HG03045 (cell line): ENCODE data around the gene DOHH.
A peak's percentile ranks its signal among the peaks of the same experiment; 100 is the strongest.
"Not testable (repeated sequence)": the region's sequence is repeated elsewhere in the genome, so short reads cannot be mapped to it uniquely, and the experiment has no call there.

Source experiments
- ATAC-seq: cut with Tn5 transposase; IDR thresholded peaks from one replicate; pipeline ENCODE4 v1.9.1; 2021; ENCODE audit warnings: mild to moderate bottlenecking, moderate library complexity; ENCODE audit not compliant: unreplicated experiment

The DOHH gene

DNA sequence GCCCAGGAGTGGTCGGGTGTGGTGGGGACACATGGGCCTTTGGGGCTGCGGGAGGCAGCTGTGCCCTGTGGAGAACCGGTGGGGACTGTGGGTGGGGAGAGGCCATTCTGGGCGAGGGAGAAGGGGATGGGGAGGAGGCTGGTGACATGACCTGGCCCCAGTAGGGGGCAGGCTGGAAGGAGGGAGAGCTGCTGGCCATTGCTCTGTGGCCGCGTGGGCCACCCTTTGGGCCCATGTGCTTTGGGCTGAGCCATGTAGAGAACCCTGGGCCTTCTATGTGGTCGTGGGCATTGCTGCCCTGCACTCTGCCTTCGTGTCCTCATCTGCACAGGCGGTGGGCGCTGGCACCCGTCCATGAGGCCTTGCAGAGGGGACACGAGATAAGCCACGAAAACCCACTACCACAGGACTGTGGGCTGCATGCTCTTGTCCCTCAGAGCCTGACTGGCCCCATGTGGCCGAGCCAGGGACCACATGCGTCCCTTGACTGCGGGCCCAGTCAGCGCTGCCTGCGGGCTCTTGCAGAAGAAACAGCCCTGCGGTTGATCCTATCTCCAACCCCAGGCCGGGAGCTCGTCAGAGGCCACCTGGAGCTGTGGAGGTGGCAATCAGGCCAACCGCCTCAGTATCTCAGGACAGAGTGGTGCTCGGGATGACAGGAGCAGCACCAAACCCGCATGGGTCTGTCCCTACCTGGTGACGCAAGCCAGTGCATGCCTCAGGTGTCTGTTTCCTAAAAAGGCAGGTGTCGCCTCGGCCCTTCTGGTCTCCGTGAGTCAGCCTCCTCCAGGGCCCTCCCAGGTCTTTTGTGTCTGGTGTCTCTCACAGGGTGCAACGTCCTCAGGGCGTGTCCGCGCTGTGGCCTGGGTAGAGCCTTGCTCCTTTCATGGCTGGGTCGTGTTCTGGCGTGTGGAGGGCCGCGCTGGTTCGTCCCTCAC, 20.0 kb upstream of the DOHH start:
- ATAC-seq, result no peak

DNA sequence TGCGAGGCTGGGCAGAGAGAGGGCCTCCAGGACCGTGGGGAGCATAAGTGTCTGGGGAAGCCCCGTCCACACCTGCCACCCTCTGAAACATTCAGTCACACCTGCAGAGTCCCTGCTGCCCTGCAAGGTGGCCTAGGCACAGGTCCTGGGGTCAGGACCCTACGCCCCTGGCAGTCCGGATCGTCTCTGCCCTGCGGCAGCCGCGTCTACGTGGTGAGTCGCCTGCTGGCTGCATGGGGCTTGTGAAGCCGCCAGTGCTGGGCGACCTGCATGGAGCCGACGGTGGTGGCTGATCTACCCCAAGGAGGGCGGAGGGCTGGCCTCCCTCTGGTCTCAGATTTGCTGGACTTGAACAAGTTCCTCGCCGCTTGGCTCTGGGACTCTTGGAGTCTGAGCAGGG, 18.7 kb upstream of the DOHH start:
- no peak for ATAC-seq

DNA sequence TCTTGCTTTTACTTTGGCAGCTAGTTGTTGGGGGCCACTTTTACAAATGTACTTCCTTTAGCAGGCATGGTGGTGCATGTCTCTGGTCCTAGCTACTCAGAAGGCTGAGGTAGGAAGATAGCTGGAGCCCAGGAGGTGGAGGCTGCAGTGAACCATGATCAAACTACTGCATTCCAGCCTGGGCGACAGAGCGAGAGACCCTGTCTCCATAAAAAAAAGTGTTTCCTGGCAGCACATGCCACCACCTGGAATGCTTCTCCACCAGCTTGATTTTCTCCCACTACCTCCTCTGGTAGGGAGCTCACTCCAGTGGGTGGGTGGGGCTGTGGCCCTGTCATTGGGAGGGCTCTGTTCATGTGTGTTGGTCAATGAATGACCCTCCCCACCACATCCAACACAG, 18.2 kb upstream of the DOHH start:
- ATAC-seq, result no peak

GRCh38 chr19:3518255-3518654, 17.8 kb upstream of the DOHH start:
- ATAC-seq, result no peak

GRCh38 chr19:3517638-3518037, 17.2 kb upstream of the DOHH start:
- ATAC-seq, result no peak

DNA sequence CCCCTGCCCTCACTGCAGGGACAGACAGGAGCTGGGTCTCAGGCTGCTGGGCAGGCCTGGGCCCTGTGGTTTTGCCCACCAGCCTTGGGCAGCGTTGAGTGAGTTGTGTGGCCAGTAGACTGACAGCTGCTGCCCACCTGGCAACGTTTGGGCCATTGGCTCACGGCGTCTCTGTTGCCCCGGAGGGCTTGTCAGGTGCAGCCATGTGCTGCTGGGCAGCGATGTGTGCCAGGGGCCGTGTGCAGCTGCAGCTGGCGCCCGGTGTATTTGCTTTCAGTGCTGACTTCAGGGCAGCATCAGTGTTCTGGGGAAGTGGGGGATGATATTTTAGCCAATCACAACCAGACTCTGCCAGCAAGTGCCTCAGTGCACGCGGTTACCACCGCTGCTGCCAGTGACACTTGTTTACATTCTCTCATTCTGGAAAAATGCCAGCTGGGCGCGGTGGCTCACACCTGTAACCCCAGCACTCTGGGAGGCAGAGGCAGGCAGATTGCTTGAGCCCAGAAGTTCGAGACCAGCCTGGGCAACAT, 16.3 kb upstream of the DOHH start:
- ATAC-seq, result no peak

DNA sequence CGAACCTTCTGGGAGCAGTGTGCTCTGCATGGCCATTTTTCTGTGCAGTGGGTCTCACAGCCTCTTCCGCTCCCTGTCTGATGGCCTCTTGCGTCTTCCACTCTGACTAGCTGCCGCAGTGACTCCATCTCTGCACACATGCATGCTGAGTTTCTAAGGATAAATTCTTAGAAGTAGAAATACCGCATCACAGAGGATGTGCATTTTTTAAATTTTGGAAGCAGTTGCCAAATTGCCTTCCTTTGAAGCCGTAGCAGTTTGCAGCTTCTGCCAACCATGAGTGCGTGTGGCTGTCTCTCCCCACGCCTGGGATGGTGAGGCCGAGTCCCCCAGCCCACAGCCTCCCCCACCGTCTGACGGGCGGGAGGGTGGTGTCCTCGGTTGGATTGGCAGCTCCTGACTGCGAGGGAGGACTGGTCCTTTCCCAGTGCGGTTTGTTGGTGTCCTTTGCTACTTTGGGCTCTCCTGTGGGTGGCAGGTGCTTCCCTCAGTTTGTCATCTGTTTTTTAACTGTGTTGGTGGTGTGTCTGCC, 15.5 kb upstream of the DOHH start:
- ATAC-seq, result no peak

GRCh38 chr19:3514930-3515329, 14.5 kb upstream of the DOHH start:
- ATAC-seq, result no peak

- no peak for ATAC-seq
These were observed 13.0 kb upstream of the DOHH start for GRCh38 chr19:3513229-3514140.

DNA sequence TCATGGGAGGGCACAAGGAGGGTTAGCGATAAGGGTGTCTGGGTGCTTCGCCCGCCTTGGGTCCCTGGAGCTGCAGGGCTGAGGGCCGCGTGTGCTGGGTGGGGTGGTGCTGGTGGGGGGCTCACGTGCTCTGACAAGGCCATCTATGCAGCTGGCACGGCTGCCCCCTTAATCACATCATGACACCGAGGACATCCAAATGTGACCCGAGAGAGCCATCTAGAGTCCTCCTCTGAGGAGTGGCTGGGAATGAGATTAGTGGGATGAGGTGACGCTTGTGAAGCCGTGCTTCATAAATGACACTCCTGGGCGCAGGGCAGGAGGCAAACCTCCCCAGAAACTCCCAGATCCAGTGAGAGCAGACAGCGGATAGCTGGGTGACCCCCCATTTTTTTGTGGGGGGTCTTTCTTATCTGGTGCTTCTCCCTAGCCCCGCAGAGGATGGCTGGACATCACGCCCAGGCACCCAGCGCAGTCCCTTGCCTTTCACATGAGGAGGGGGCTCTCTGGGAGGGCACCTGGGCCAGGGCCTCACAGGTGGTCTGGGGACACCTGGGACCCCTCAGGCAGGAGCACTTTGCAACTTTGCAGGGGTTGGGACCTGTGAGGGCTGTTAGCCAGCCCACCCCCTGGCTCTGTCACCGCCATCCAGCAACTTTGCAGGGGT, 12.2 kb upstream of the DOHH start:
- no peak for ATAC-seq

DNA sequence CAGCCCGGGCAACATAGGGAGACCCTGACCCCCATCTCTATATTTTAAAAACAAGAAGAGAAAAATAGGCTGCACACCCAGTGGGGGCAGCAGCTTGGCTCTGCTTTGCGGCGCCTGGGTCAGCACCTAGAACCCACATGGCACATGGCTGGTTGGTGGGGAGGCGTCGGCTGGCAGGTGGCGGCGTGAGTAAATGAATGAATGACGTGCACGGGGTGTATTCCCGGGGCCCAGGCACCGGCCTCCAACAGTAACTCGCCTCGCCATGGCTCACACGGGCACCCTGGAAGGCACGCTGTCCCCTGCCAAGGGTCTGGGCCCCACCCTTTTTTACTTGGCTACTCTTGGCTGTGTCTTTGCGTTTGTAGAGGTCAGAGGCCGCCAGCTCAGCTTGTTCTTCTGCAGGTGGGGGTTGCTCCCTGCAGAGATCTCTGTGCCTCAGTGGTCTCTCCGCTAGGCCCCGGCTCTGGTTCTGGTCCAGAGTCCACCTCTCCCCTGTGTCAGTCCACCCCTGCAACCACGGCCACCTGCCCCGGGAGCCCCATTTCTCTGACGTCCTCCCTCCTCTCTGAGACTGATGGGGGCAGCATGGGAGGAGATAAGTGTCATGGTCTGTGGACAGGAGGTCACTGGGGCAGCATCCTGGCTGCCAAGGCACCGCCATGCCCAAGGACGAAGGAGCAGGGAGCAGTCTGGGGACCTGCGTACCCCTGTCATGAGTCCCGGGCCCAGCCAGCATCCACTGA, 11.2 kb upstream of the DOHH start:
- ATAC-seq, result no peak

DNA sequence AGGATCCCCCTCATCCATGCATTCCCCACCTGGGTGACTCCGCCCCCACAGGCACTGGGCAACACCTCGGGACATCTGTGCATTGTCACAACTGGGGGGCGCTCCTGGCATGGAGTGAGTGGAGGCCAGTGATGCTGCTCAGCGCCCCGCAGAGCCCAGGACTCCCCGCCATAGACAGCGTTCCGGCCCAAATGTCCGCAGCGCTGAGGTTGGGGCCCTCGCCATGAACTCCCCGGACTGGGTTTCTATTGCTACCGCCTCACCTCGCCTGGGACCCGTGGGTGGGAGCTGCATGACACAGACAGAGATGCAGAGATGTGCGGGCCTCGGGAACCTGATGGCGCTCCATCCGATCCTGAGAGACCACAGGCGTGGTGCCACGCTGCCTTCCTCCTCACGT, 10.3 kb upstream of the DOHH start:
- ATAC-seq, result no peak

DNA sequence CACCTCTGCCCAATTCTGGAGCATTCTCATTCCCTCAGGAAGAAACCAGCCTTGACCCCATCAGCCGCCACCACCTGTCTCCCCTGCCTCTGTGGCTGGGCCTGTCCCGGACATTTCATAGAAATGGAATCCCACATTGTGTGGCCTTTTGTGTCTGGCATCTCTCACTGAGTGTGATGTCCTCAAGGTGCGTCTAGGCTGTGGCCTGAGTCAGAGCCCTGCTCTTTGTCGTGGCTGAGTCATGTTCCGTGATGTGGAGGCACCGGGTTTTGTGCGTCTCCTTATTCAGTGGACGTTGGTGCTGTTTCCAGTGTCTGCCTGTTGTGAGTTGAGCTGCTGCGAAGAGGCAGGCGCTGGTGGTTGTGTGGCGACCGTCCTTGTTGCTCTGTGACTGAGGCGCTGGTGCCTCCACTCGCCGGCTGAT, 9.1 kb upstream of the DOHH start:
- no peak for ATAC-seq

GRCh38 chr19:3508771-3509535, 8.5 kb upstream of the DOHH start:
- ATAC-seq, result no peak

DNA sequence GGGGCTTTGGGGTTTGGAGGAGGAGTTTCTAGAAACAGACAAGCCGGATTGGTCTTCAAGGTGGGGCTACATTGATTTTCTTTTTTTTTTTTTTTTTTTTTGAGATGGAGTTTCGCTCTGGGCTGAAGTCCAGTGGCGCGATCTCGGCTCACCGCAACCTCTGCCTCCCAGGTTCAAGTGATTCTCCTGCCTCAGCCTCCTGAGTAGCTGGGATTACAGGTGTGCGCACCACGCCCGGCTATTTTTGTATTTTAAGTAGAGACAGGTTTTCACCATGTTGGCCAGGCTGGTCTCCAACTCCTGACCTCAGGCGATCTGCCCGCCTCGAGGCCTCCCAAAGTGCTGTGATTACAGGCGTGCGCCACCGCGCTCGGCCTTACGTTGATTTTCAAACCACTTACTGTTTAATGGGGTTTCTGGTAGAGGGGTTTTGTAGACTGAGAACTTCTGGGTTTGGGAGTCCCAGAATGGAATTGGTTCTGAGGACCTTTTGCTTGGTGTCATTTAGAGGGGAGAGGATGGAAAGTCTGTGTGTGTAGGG, 7.7 kb upstream of the DOHH start:
- ATAC-seq, result not testable (repeated sequence)

GRCh38 chr19:3507371-3508120, 7.1 kb upstream of the DOHH start:
- no peak for ATAC-seq

- ATAC-seq, result peak; percentile 31
These were observed 6.2 kb upstream of the DOHH start for GRCh38 chr19:3506384-3507340.
